GM18511 (cell line): ENCODE results near the gene HDAC9.

ENCODE experiments used
- ATAC-seq: cut with Tn5 transposase; IDR thresholded peaks from one replicate; pipeline ENCODE4 v1.9.1; 2021; ENCODE audit warnings: mild to moderate bottlenecking, moderate library complexity; ENCODE audit not compliant: unreplicated experiment

HDAC9 gene

GRCh38 chr7:18495412-18496340 is at the start of gene HDAC9:
Gene HDAC9 (plus strand): TSS chr7:18495749. CDS start chr7:18496303, 554 bp downstream.
- peak; percentile 93 for ATAC-seq

- ATAC-seq, result no peak
Measured at GRCh38 chr7:18445916-18446520, 49.5 kb upstream of the HDAC9 start.

- ATAC-seq, result no peak
Measured at GRCh38 chr7:18450019-18450418, 45.5 kb upstream of the HDAC9 start.

GRCh38 chr7:18455606-18456005 is 39.9 kb upstream of the HDAC9 start:
- no peak for ATAC-seq

- ATAC-seq, result no peak
Measured at GRCh38 chr7:18457832-18458231, 37.7 kb upstream of the HDAC9 start.

- ATAC-seq, result peak; percentile 67
Measured at GRCh38 chr7:18458830-18459229, 36.7 kb upstream of the HDAC9 start.

- no peak for ATAC-seq
Measured at GRCh38 chr7:18459484-18460245, 35.9 kb upstream of the HDAC9 start.

- peak; percentile 61 for ATAC-seq
Measured at GRCh38 chr7:18461785-18462467, 33.6 kb upstream of the HDAC9 start.

GRCh38 chr7:18464830-18465229 is 30.7 kb upstream of the HDAC9 start:
- no peak for ATAC-seq

- ATAC-seq, result no peak
Measured at GRCh38 chr7:18467011-18467410, 28.5 kb upstream of the HDAC9 start.

- ATAC-seq, result no peak
Measured at GRCh38 chr7:18468795-18469194, 26.8 kb upstream of the HDAC9 start.

- ATAC-seq, result no peak
Measured at GRCh38 chr7:18469316-18469715, 26.2 kb upstream of the HDAC9 start.

- no peak for ATAC-seq
Measured at GRCh38 chr7:18471476-18472160, 23.9 kb upstream of the HDAC9 start.

GRCh38 chr7:18472161-18472483 is 23.4 kb upstream of the HDAC9 start:
- ATAC-seq, result no peak

GRCh38 chr7:18473119-18473518 is 22.4 kb upstream of the HDAC9 start:
- no peak for ATAC-seq

GRCh38 chr7:18474944-18475343 is 20.6 kb upstream of the HDAC9 start:
- ATAC-seq, result no peak

GRCh38 chr7:18475488-18475887 is 20.1 kb upstream of the HDAC9 start:
- no peak for ATAC-seq

- no peak for ATAC-seq
Measured at GRCh38 chr7:18481776-18482175, 13.8 kb upstream of the HDAC9 start.

- no peak for ATAC-seq
Measured at GRCh38 chr7:18488049-18488448, 7.5 kb upstream of the HDAC9 start.

- ATAC-seq, result no peak
Measured at GRCh38 chr7:18489624-18490023, 5.9 kb upstream of the HDAC9 start.
